Fibroblast of skin of left biceps (primary cell): Measurements from ENCODE around the gene MT1B.
"Not testable (repeated sequence)": the region's sequence is repeated elsewhere in the genome, so short reads cannot be mapped to it uniquely, and the experiment has no call there.

Source experiments
- DNase-seq, 2 experiments: peaks; one replicate each; pipeline ENCODE4 v3.0.0-alpha.2; 2013; ENCODE audit warnings: low read depth in 2 of 2

MT1B gene

DNA sequence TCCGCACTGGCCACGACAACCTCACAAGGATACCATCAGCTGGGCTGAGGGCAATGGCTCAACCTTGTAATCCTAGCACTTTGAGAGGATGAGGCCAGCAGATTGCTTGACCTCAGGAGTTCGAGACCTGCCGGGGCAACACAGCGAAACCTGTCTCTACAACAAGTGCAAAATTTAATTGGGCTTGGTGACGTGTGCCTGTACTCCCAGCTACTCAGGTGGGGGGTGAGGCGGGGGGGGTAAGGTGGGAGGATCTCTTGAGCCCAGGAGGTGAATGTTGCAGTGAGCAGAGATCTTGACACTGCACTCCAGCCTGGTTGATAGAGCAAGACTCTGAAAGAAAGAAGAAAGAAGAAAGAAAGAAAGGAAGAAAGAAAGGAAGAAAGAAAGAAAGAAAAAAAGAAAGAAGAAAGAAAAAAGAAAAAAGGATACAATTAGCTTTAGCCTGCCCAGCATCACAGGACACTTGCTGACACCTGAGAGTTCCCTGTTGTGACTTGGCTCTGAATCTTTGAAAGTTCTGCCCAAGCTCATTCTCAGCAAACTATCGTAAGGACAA is 31.3 kb upstream of the MT1B start:
- no peak for DNase-seq

DNA sequence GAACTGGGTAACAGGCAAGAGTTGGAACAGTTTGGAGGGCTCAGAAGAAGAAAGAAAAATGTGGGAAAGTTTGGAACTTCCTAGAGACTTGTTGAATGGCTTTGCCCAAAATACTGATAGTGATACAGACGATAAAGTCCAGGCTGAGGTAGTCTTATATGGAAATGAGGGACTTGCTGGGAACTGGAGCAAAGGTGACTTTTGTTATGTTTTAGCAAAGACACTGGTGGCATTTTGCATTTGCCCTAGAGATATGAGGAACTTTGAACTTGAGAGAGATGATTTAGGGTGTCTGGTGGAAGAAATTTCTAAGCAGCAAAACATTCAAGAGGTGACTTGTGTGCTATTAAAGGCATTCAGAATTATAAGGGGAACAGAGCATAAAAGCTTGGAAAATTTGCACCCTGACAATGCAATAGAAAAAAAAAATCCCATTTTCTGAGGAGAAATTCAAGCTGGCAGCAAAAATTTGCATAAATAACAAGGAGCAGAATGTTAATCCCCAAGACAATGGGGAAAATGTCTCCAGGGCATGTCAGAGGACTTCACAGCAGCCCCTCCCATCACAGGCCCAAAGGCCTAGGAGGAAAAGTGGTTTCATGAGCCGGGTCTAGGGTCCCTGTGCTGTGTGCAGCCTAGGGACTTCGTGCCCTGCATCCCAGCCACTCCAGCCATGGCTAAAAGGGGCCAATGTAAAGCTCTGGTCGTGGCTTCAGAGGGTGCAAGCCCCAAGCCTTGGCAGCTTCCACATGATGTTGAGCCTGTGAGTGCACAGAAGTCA is 29.8 kb upstream of the MT1B start:
- not testable (repeated sequence) for DNase-seq

DNA sequence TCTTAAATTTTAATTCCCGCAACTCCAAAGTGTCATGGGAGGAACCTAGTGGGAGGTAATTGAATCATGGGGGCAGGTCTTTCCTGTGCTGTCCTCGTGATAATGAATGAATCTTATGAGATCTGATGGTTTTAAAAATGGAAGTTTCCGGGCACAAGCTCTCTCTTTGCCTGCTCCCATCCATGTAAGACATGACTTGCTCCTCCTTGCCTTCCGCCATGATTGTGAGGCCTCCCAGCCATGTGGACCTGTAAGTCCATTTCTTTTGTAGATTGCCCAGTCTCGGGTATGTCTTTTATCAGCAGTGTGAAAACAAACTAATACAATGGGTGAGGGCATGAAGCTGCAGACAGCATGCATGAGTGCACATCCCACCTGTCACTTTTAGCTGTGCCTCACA is 28.5 kb upstream of the MT1B start:
- DNase-seq, result not testable (repeated sequence)

DNA sequence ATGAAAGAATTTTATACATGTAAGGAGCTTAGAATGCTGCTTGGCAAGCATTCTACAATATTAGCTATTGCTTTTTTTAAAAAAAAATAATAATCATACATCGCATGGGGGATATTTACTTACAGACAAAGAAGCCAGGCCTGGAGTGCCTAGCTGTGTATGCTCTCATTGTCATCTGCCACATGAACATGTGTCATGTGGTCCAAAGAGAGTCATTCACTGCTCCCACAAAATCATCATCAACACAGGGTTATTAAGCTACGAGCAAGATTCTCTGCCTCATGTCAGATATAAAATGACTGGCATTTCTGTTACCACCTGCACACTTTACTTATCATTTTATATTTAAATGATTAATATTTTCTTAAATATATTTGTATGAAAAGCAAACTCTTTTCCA is 28.0 kb upstream of the MT1B start:
- DNase-seq, result no peak

DNA sequence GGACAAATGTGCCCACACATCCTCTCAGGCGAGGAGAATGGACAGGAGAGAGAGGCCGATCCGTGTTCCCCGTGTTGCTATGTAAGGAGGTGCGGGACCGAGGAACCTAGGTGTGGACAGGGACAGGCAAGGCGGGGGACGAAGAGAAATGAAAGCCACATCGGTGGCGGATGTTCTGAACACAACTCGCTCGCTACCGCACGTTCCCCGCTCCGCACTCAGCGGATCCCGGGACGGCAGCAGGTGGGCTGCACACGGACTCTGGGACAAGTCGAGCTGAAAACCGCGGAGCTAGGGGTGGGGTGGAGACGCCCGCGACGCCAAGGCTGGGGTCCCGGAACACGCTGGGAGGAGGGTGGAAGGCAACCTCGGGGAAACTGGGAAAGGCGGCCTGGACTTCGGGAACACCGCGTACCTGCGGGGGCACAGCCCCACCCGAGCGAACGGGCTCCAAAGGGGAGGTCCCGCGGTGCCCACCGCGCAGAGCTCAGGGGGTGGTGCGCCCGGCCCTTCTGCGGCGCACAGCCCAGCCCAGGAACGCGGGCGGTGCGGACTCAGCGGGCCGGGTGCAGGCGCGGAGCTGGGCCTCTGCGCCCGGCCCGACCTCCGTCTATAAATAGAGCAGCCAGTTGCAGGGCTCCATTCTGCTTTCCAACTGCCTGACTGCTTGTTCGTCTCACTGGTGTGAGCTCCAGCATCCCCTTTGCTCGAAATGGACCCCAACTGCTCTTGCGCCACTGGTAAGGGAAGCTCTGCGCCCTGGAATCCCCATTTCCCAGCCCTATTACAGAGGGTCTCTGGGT is 26.3 kb upstream of the MT1B start, which contains the start of gene MT1E:
TSS of gene MT1E (plus strand) at position 642 of the 803 bp plus-strand sequence. CDS start at position 713, 71 bp downstream.
- DNase-seq, result peak; percentile 50 to 58

DNA sequence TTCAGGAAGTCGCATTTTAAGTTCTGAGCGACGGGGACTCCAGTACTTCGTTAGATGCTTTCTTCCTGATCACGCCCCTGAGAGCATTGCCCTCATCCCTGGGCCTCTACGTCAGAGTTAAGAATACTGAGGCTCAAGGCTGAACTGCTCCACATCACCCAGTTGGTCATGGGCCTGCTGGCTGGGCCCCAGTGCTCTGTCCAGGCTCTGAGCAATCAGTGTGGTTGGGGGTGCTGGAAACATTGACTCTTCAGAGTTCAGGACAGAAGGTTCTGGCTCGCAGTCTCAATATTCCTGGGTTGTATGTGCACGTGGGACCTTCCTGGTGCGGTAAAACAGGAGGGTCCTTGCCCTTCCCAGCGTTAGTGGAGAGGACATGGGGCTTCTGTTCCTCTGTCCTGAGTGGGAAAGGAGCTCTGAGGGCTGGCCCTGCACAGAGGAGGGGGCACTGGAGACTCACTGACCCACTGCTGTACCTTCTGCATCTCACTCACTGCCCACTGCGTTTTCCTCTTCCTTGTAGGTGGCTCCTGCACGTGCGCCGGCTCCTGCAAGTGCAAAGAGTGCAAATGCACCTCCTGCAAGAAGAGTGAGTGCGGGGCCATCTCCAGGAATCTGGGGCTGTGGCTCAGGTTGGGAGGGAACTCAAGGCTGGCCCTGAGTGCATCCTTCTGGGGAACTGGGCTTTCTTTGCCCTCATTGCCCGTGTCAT is 25.6 kb upstream of the MT1B start:
- no peak for DNase-seq

DNA sequence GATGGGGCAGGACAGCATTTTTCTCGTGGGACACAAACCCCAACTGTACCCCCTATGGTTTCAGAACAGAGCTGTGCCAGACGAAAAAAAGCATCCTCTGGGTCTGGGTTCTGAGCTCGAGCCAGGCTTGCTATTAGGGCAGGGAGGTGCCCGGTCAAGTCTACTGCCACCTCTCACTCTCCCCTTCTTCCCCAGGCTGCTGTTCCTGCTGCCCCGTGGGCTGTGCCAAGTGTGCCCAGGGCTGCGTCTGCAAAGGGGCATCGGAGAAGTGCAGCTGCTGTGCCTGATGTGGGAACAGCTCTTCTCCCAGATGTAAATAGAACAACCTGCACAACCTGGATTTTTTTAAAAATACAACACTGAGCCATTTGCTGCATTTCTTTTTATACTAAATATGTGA is 25.0 kb upstream of the MT1B start:
- DNase-seq, result no peak

DNA sequence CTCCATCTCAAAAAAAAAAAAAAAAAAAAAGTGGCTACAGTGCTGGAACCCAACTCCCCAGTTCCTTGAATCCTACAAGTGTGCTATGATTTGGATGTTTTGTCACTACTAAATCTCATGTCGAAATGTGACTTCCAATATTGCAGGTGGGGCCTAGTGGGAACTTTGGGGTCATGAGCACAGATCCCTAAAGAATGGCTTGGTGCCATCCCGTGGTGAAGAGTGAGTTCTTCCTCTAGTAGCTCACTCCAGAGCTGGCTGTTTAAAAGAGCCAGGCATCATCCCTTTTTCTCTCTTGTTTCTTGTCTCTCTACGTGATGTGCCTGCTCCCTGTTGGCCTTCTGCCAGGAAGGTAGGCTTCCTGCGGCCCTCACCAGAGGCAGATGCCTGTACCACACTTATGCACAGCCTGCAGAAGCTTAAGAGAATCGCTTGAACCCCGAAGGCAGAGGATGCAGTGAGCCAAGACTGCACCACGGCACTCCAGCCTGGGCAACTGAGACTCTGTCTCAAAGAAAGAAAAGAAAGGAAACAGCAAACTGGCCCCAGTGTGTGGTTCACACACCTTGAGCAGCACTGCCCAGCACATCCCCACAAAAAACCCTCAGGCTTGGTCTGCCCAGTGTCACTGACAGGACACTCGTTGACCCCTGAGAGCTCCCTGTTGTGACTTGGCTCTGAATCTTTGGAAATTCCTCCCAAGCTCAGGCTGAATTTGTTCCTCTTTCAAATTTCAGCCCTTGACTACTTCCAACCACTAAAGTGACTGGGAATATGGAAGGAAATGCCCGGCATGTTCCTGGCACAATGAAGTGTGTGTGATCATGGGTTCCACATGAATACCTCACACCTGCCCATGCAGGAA is 23.0 kb upstream of the MT1B start:
- DNase-seq, result no peak

DNA sequence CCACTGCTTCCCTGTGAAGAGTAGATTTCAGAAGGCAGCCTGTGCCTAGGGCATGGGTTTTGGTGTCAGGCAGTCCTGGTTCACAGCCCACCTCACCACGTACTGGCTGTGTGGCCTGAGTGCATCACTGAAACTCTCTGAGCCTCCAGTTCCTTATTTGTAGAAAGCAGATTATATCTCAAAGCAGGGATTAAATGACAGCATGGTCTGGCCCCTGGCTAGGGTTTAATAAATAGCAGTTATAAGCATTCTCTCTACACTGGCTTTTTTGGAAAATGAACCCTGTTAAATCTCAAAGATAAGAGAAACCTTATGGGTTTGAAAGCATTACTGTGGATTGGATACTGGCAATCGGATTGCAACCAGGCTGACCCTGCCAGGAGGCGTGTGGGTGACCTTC is 22.2 kb upstream of the MT1B start:
- DNase-seq, result no peak

DNA sequence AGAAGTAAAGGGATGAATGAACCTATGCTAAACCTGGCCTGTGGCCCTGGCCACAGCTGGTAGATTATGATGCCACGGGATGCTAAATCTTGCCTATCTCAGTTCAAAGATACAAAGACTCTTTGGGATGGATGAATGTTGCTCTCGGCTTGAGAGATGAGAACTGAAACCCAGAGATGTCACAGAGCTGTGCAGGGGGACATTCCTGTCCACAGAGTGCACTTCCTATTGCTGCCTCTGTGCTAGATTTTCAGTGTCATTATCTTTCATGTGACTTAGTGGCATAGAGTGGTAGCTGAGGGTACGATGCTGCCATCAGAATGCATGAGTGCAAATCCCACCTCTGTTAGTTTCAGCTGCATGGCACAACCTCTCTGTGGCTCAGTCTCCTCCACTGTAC is 21.6 kb upstream of the MT1B start:
- DNase-seq, result no peak

DNA sequence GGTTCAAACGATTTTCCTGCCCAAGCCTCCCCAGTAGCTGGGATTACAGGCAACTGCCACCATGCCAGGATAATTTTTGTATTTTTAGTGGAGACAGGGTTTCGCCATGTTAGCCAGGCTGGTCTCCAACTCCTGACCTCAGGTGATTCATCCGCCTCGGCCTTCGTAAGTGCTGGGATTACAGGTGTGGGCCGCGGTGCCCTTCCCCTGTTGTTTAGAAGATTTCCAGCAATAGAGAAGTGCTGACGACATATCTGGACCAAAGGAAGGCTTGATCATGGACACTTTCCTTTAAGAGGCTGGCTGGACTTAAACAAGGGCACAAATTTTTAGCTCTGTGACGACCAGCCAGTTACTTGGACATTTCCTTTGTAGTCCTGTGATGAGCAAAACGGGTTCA is 20.5 kb upstream of the MT1B start:
- no peak for DNase-seq

DNA sequence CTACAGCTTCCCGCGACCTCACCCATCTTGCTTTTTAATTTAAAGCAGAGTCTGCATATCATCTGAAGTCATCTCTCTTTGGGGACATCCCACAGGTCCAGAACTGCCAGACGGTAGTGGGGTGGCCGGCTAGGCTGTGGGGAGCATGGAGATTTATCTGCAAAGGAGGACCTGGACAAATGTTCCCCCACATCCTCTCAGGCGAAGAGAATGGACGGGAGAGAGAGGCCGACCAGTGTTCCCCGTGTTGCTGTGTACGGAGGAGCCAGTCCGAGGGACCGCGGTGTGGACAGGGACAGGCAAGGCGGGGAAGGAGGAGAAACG is 19.9 kb upstream of the MT1B start:
- no peak for DNase-seq

DNA sequence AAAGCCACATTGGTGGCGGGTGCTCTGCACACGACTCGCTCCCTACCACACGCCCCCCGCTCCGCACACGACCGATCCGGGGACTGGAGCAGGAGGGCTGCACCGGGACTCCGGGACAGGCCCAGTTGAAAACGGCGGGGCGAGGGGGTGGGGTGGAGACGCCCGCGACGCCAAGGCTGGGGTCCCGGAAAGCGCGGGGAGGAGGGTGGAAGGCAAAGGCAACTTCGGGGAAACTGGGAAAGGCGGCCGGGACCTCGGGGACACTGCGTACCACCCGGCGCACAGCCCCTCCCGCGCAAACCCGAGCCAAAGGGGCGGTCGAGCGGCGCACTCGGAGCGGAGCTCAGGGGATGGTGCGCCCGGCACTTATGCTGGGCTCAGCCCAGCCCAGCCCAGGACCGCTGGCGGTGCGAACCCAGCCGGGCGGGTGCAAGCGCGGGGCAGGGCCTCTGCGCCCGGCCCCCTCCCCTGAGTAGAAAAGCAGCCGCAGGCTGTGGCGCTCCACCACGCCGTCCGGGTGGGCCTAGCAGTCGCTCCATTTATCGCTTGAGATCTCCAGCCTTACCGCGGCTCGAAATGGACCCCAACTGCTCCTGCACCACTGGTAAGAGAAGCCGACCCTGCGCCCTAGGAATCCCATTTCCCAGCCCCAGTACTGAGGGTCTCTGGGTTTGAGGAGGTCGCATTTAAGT is 19.4 kb upstream of the MT1B start, which contains the start of gene MT1M:
TSS of gene MT1M (plus strand) at position 504 of the 692 bp plus-strand sequence. CDS start at position 577, 73 bp downstream.
- no peak for DNase-seq

DNA sequence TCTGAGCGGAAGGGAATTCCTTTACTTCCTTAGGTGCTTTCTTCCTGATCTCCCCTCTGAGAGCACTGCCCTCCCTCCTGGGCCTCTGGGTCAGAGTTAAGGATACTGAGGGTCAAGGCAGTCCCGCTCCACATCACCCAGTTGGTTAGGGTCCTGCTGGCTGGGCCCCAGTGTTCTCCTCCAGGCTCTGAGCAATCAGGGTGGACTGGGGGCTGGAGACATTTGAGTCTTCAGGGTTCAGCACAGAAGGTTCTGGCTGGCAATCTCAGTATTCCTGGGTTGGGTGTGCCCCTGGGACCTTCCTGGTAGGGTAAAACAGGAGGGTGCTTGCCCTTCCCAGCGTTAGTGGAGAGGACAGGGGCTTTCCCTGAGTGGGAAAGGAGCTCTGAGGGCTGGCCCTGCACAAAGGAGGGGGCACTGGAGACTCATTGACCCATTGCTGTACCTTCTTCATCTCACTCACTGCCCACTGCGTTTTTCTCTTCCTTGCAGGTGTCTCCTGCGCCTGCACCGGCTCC is 18.8 kb upstream of the MT1B start:
- DNase-seq, result no peak

DNA sequence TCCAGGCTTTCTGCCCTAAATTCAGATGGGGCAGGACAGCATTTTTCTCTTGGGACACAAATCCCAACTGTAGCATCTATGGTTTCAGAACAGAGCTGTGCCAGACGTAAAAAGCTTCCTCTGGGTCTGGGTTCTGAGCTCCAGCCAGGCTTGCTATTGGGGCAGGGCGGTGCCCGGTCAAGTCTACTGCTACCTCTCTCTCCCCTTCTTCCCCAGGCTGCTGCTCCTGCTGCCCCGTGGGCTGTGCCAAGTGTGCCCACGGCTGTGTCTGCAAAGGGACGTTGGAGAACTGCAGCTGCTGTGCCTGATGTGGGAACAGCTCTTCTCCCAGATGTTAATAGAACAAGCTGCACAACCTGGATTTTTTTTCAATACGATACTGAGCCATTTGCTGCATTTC is 18.2 kb upstream of the MT1B start:
- no peak for DNase-seq

DNA sequence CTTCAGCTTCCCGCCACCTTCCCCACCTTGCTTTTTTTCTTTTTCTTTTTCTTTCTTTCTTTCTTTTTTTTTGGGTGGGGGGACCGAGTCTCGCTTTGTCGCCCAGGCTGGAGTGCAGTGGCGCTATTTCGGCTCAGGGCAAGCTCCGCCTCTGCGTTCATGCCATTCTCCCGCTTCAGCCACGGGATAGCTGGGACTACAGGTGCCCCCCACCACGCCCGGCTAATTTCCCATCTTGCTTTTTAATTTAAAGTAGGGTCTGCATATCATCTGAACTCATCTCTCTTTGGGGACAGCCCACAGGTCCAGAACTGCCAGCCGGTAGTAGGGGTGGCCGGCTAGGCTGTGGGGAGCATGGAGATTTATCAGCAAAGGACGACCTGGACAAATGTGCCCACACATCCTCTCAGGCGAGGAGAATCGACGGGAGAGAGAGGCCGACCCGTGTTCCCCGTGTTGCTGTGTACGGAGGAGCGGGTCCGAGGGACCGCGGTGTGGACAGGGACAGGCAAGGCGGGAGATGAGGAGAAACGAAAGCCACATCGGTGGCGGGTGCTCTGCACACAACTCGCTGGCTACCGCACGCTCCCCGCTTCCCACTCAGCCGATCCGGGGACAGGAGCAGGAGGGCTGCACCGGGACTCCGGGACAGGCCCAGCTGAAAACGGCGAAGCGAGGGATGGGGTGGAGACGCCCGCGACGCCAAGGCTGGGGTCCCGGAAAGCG is 16.8 kb upstream of the MT1B start:
- DNase-seq, result no peak

DNA sequence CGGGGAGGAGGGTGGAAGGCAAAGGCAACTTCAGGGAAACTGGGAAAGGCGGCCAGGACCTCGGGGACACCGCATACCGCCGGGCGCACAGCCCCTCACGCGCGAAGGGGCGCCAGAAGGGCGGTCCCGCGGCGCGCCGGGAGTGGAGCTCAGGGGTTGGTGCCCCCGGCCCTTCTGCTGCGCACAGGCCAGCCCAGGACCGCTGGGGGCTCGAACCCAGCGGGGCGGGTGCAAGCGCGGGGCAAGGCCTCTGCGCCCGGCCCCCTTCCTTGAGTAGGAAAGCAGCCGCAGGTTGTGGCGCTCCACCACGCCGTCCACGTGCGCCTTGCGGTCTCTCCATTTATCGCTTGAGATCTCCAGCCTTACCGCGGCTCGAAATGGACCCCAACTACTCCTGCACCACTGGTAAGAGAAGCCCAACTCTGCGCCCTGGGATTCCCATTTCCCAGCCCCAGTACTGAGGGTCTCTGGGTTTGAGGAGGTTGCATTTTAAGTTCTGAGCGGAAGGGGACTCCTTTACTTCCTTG is 16.2 kb upstream of the MT1B start:
- DNase-seq, result no peak

DNA sequence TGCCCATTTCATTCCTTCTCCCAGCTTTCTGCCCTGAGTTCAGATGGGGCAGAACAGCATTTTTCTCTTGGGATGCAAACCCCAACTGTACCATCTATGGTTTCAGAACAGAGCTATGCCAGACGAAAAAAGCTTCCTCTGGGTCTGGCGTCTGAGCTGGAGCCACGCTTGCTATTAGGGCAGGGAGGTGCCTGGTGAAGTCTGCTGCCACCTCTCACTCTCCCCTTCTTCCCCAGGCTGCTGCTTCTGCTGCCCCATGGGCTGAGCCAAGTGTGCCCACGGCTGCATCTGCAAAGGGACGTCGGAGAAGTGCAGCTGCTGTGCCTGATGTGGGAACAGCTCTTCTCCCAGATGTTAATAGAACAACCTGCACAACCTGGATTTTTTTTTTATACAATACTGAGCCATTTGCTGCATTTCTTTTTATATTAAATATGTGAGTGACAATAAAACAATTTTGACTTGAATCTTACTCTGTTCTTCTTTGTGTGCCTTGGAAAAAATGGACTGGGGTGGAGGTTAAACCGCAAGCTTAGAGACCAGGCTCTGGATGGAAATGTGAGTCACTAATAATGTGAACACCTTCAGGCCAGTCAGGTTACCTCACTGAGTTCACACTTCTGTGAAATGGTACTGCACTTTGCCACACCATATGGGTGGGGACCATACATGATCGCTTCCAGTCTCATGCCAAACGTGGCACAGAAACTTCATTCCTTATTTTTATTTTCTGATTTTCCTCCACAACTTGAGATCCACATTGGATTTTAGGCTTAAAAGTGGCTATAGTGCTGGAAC is 14.9 kb upstream of the MT1B start:
- no peak for DNase-seq
